Activated gamma-delta T cell (primary cell): Measurements from ENCODE around the gene RBM20.

Experiments used
- DNase-seq: peaks from one replicate; lab custom pipeline; 2025; lab: John Stamatoyannopoulos, UW

Gene RBM20

GRCh38 chr10:110812583-110812982 lies 168.4 kb downstream of the RBM20 start:
- no peak for DNase-seq

GRCh38 chr10:110813743-110814472 lies 169.8 kb downstream of the RBM20 start:
- no peak for DNase-seq

- DNase-seq, result no peak
These were observed 171.3 kb downstream of the RBM20 start for GRCh38 chr10:110815354-110816004.

- no peak for DNase-seq
These were observed 173.5 kb downstream of the RBM20 start for GRCh38 chr10:110817614-110818013.

GRCh38 chr10:110818311-110819256 lies 174.4 kb downstream of the RBM20 start:
- DNase-seq, result no peak

- no peak for DNase-seq
These were observed 176.2 kb downstream of the RBM20 start for GRCh38 chr10:110820321-110820814.

- no peak for DNase-seq
These were observed 177.4 kb downstream of the RBM20 start for GRCh38 chr10:110821508-110821907.

- no peak for DNase-seq
These were observed 178.0 kb downstream of the RBM20 start for GRCh38 chr10:110822035-110822711.

GRCh38 chr10:110822712-110823311 lies 178.7 kb downstream of the RBM20 start:
- DNase-seq, result no peak

GRCh38 chr10:110824152-110824441 lies 180.0 kb downstream of the RBM20 start:
- no peak for DNase-seq

GRCh38 chr10:110824660-110825059 lies 180.5 kb downstream of the RBM20 start:
- DNase-seq, result no peak

- no peak for DNase-seq
These were observed 181.4 kb downstream of the RBM20 start for GRCh38 chr10:110825508-110825907.

GRCh38 chr10:110827410-110827809 lies 183.3 kb downstream of the RBM20 start:
- DNase-seq, result no peak

GRCh38 chr10:110827875-110828274 lies 183.7 kb downstream of the RBM20 start:
- no peak for DNase-seq

GRCh38 chr10:110828525-110828924 lies 184.4 kb downstream of the RBM20 start:
- no peak for DNase-seq

- DNase-seq, result no peak
These were observed 185.7 kb downstream of the RBM20 start for GRCh38 chr10:110829721-110830410.

- no peak for DNase-seq
These were observed 189.3 kb downstream of the RBM20 start for GRCh38 chr10:110833234-110833940.

- DNase-seq, result no peak
These were observed 189.9 kb downstream of the RBM20 start for GRCh38 chr10:110833941-110834628.

- DNase-seq, result no peak
These were observed 190.6 kb downstream of the RBM20 start for GRCh38 chr10:110834629-110835301.
